SK-N-SH (cell line): ENCODE results near the gene OR4N5. TPM values are rescaled to one million over a fixed set of nuclear protein-coding genes. Genes with fewer than 3 reads are reported as not detected.

ENCODE experiments used
- CTCF ChIA-PET: fragments of 300-600, 350-600 bp; formaldehyde crosslinking; extraction: SDS; loops from one replicate; lab custom pipeline; 2021; lab: Yijun Ruan, JAX
- POLR2A ChIA-PET: fragments of 350-600 bp; sonication (Branson Sonifier 250); formaldehyde crosslinking; extraction: SDS; loops from one replicate; lab custom pipeline; 2020; ENCODE audit warnings: antibody characterized with exemption, inconsistent platforms; lab: Yijun Ruan, JAX
- DNase-seq: peaks from one replicate; pipeline ENCODE4 v3.0.0; 2012
- H2AFZ ChIP-seq: fragments of 200-600 bp; sonication (generic); 2 replicates; pipeline ENCODE4 v1.8.1; 2016; ENCODE audit warnings: antibody characterized with exemption, mild to moderate bottlenecking, low read depth
- H3F3A ChIP-seq: fragments of 200-600 bp; sonication (generic); replicated peaks from 2 replicates; pipeline ENCODE3; 2016; ENCODE audit warnings: antibody characterized with exemption, mild to moderate bottlenecking; ENCODE audit not compliant: insufficient read depth
- H3K27ac ChIP-seq, 2 experiments: fragments of 200-500 bp in 1 of 2; fragments of 200-600 bp in 1 of 2; sonication (Bioruptor generic) in 1 of 2; sonication (generic), shearing (Covaris generic) in 1 of 2; 2 replicates each; pipeline versions ENCODE4 v1.5.1 to v1.6.1; 2014 to 2016; ENCODE audit warnings: low read depth in 2 of 2, inconsistent platforms in 1 of 2, low read length in 1 of 2, mild to moderate bottlenecking in 1 of 2, mixed read lengths in 1 of 2
- H3K27me3 ChIP-seq: fragments of 200-600 bp; sonication (generic), shearing (Covaris generic); 2 replicates; pipeline ENCODE4 v1.6.1; 2016; ENCODE audit warnings: mixed run types; ENCODE audit not compliant: insufficient read depth
- H3K36me3 ChIP-seq, 2 experiments: fragments of 200-500 bp in 1 of 2; fragments of 200-600 bp in 1 of 2; sonication (Bioruptor generic) in 1 of 2; sonication (generic) in 1 of 2; replicated peaks in 1 of 2; 2 replicates each; pipeline versions ENCODE3 to v1.5.1; 2014 to 2016; ENCODE audit warnings: low read length in 1 of 2, mild to moderate bottlenecking in 1 of 2; ENCODE audit not compliant: insufficient read depth in 2 of 2, control insufficient read depth in 1 of 2
- H3K4me1 ChIP-seq, 2 experiments: fragments of 200-500 bp in 1 of 2; fragments of 200-600 bp in 1 of 2; sonication (Bioruptor generic) in 1 of 2; sonication (generic), shearing (Covaris generic) in 1 of 2; 2 replicates each; pipeline versions ENCODE4 v1.5.1 to v1.6.1; 2014 to 2016; ENCODE audit warnings: low read depth in 1 of 2, low read length in 1 of 2, mixed run types in 1 of 2; ENCODE audit not compliant: insufficient read depth in 2 of 2, control insufficient read depth in 1 of 2
- H3K4me2 ChIP-seq: fragments of 200-600 bp; sonication (generic), shearing (Covaris generic); 2 replicates; pipeline ENCODE4 v1.6.1; 2017; ENCODE audit warnings: mixed run types
- H3K4me3 ChIP-seq, 2 experiments: fragments of 200-500 bp in 1 of 2; fragments of 200-600 bp in 1 of 2; sonication (Bioruptor generic) in 1 of 2; sonication (generic), shearing (Covaris generic) in 1 of 2; 2 replicates each; pipeline versions ENCODE4 v1.5.1 to v1.8.1; 2014 to 2016; ENCODE audit warnings: low read depth in 2 of 2, inconsistent platforms in 1 of 2, low read length in 1 of 2, mild to moderate bottlenecking in 1 of 2, mixed read lengths in 1 of 2, moderate library complexity in 1 of 2
- H3K79me2 ChIP-seq: fragments of 200-600 bp; sonication (generic); 2 replicates; pipeline ENCODE4 v1.8.1; 2017; ENCODE audit warnings: mild to moderate bottlenecking; ENCODE audit not compliant: insufficient read depth
- H3K9ac ChIP-seq: fragments of 200-600 bp; sonication (generic); 2 replicates; pipeline ENCODE4 v1.6.1; 2017; ENCODE audit warnings: mixed run types
- H3K9me2 ChIP-seq: fragments of 200-600 bp; sonication (generic); 2 replicates; pipeline ENCODE4 v1.6.1; 2017; ENCODE audit warnings: mixed run types
- H3K9me3 ChIP-seq: fragments of 200-600 bp; sonication (generic); 2 replicates; pipeline ENCODE4 v1.6.1; 2017; ENCODE audit warnings: mixed run types, mild to moderate bottlenecking, moderate library complexity
- H4K20me1 ChIP-seq: fragments of 200-600 bp; sonication (generic); 2 replicates; pipeline ENCODE4 v1.6.1; 2017; ENCODE audit warnings: mild to moderate bottlenecking, mixed run types; ENCODE audit not compliant: insufficient read depth
- REST ChIP-seq: IDR thresholded peaks from 2 replicates; pipeline ENCODE4 v1.6.1; 2012; ENCODE audit warnings: mild to moderate bottlenecking, low read depth, low read length, moderate library complexity
- RXRA ChIP-seq: IDR thresholded peaks from 2 replicates; pipeline ENCODE4 v1.4.0; 2012; ENCODE audit warnings: low read depth, mild to moderate bottlenecking, borderline replicate concordance
- SIN3A ChIP-seq: IDR thresholded peaks from 2 replicates; pipeline ENCODE4 v1.6.1; 2012; ENCODE audit warnings: low read depth, mild to moderate bottlenecking, low read length, moderate library complexity, borderline replicate concordance
- TEAD4 ChIP-seq: IDR thresholded peaks from 2 replicates; pipeline ENCODE4 v1.4.0; 2012; ENCODE audit warnings: mild to moderate bottlenecking, borderline replicate concordance; ENCODE audit not compliant: insufficient read depth
- WGBS: methylation state at CpG from one replicate; pipeline ENCODE4 v1.1.6; 2017; ENCODE audit warnings: low lambda C conversion rate; 5-methylcytosine and 5-hydroxymethylcytosine counted together
- polyA plus RNA-seq, 3 experiments: library from polyadenylated mRNA; depleted of rRNA; stranded (reverse); fragments of >200 nt; gene quantifications; 2 replicates each; pipeline ENCODE4 v1.2.3, GENCODE V29; 2012
- small RNA-seq, 7 experiments: library from RNA; depleted of rRNA; stranded (forward); fragments of <200 nt; gene quantifications; one replicate each; pipeline ENCODE3, GENCODE V24; 2012

The OR4N5 gene
- polyA plus RNA-seq, 1 of the 3 experiments (the other 2 are of a cell fraction): not detected

DNA sequence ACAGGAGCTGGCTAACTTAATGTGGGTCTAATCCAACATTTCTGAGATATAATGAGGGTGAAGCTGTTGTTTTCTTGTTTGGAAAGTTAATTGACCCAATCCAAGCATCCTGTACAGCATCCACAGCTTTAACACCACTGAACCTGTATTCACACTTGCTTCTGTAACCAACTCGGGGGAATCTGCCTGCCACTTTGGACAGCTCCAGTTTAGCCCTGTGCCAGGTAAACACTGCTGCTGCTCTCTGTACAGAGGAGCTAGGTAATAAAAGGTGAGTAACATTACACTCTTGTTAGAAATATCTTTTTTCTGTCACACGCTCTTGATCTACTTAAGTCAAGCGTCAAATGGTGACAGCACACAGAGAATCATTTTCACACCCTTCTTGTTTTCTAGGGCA lies 52.8 kb downstream of the OR4N5 start:
- no peak overlapping the region for H2AFZ ChIP-seq
- ChIA-PET CTCF (no interaction called here), POLR2A (no interaction called here)
- peaks cover 36% of the 10 kb centered on the region; the same call in 1 of the 2 replicates for H3K27me3 ChIP-seq
- H3K4me1 ChIP-seq: no peaks in the 10 kb centered on the region
- H3K79me2 ChIP-seq: no peaks in the 10 kb centered on the region
- no peak overlapping the region for H3K4me3 ChIP-seq
- H3K36me3 ChIP-seq: no peaks in the 10 kb centered on the region
- H3F3A ChIP-seq: no peaks in the 10 kb centered on the region
- peak; percentile 81; the same call in 1 of the 2 replicates for TF ChIP-seq REST
- no peak for TF ChIP-seq RXRA
- no peak for TF ChIP-seq SIN3A
- no peaks in the 10 kb centered on the region for H4K20me1 ChIP-seq
- 12% methylated on average over 3 of the region's 3 CpGs for WGBS
- H3K27ac ChIP-seq: no peak overlapping the region
- no peak for DNase-seq
- no peak overlapping the region for H3K9ac ChIP-seq
- no peak overlapping the region for H3K4me2 ChIP-seq
- H3K9me2 ChIP-seq: no peaks in the 10 kb centered on the region
- no peaks in the 10 kb centered on the region for H3K9me3 ChIP-seq

GRCh38 chr14:20194101-20194500 lies 55.5 kb downstream of the OR4N5 start:
- H3K4me2 ChIP-seq: no peak overlapping the region
- no peaks in the 10 kb centered on the region for H3K36me3 ChIP-seq
- H3K4me3 ChIP-seq: no peak overlapping the region
- no peak for TF ChIP-seq TEAD4
- no peaks in the 10 kb centered on the region for H3K4me1 ChIP-seq
- no peaks in the 10 kb centered on the region for H3F3A ChIP-seq
- no peak overlapping the region for H3K27ac ChIP-seq
- no peaks in the 10 kb centered on the region for H3K9me3 ChIP-seq
- H3K9me2 ChIP-seq: no peaks in the 10 kb centered on the region
- no peak for DNase-seq
- no peak overlapping the region for H3K9ac ChIP-seq
- no peak overlapping the region for H2AFZ ChIP-seq
- ChIA-PET POLR2A (no interaction called here), CTCF (no interaction called here)
- H4K20me1 ChIP-seq: no peaks in the 10 kb centered on the region
- peaks cover 48% of the 10 kb centered on the region for H3K27me3 ChIP-seq
- H3K79me2 ChIP-seq: no peaks in the 10 kb centered on the region

Small RNA genes lying within 50 kb of the gene (small RNA-seq; reads per million reads assigned to genes)
- gene GTF2IP22 (0 reads per million in 7 experiments), gene RNA5SP380 (0 reads per million in 7 experiments)

Other genes starting within 250 kb of the OR4N5 start
- not detected in 2 replicates for gene OR4K5, start 218.2 kb upstream of the OR4N5 start, polyA plus RNA-seq (2012; rRNA removed)
- gene OR4K1, start 207.9 kb upstream of the OR4N5 start, polyA plus RNA-seq (2012; rRNA removed): not detected in 2 replicates
- gene OR4K15, start 163.2 kb upstream of the OR4N5 start, polyA plus RNA-seq (2012; rRNA removed): not detected in 2 replicates
- not detected in 2 replicates for gene OR4Q2, start 136.7 kb upstream of the OR4N5 start, polyA plus RNA-seq (2012; rRNA removed)
- not detected in 2 replicates for gene OR4K14, start 119.5 kb upstream of the OR4N5 start, polyA plus RNA-seq (2012; rRNA removed)
- not detected in 2 replicates for gene OR4K13, start 102.8 kb upstream of the OR4N5 start, polyA plus RNA-seq (2012; rRNA removed)
- not detected in 2 replicates for gene OR4L1, start 78.8 kb upstream of the OR4N5 start, polyA plus RNA-seq (2012; rRNA removed)
- gene OR4K17, start 28.1 kb upstream of the OR4N5 start, polyA plus RNA-seq (2012; rRNA removed): not detected in 2 replicates
- not detected in 2 replicates for gene OR11G2, start 52.1 kb downstream of the OR4N5 start, polyA plus RNA-seq (2012; rRNA removed)
- not detected in 2 replicates for gene OR11H6, start 84.9 kb downstream of the OR4N5 start, polyA plus RNA-seq (2012; rRNA removed)
- not detected in 2 replicates for gene OR11H7, start 90.2 kb downstream of the OR4N5 start, polyA plus RNA-seq (2012; rRNA removed)
- not detected in 2 replicates for gene OR11H4, start 100.5 kb downstream of the OR4N5 start, polyA plus RNA-seq (2012; rRNA removed)
- gene TTC5, start 167.1 kb downstream of the OR4N5 start, polyA plus RNA-seq (2012; rRNA removed): 14.6 and 15.7 TPM in 2 replicates
- 35.4 and 48.5 TPM in 2 replicates for gene CCNB1IP1, start 194.5 kb downstream of the OR4N5 start, polyA plus RNA-seq (2012; rRNA removed)
- gene PARP2, start 204.8 kb downstream of the OR4N5 start, polyA plus RNA-seq (2012; rRNA removed): 21.4 and 23.3 TPM in 2 replicates